DND-41 (cell line): Measurements from ENCODE around the gene PROSER3.

Experiments used
- CTCF ChIP-seq: IDR thresholded peaks from 2 replicates; pipeline ENCODE4 v1.5.1; 2012; ENCODE audit warnings: borderline replicate concordance, low read length, moderate library complexity, mild to moderate bottlenecking; ENCODE audit not compliant: poor library complexity, severe bottlenecking; ENCODE audit errors: extremely low read depth
- EZH2 ChIP-seq: IDR thresholded peaks from 3 replicates; pipeline ENCODE4 v1.6.1; 2012; ENCODE audit warnings: borderline replicate concordance, low read depth, mild to moderate bottlenecking, moderate library complexity, low read length, inconsistent platforms; ENCODE audit not compliant: severe bottlenecking

GRCh38 chr19:35816262-35816661 lies 58.3 kb downstream of the PROSER3 start:
- TF ChIP-seq CTCF, result no peak
- no peak for TF ChIP-seq EZH2
